CD4-positive, alpha-beta T cell treated with Interleukin-2 at 100 ng/mL for 4 hours (primary cell): Measurements from ENCODE around the gene MAB21L4.

Experiments
- DNase-seq: peaks from one replicate; pipeline ENCODE4 v3.0.0-alpha.2; 2020; ENCODE audit warnings: low spot score

The MAB21L4 gene

GRCh38 chr2:240876475-240877251 lies 19.3 kb downstream of the MAB21L4 start:
- no peak for DNase-seq

- no peak for DNase-seq
These were observed 19.9 kb downstream of the MAB21L4 start for GRCh38 chr2:240876035-240876474.

GRCh38 chr2:240875228-240876034 lies 20.5 kb downstream of the MAB21L4 start:
- DNase-seq: no peak

- no peak for DNase-seq
These were observed 21.2 kb downstream of the MAB21L4 start for GRCh38 chr2:240874715-240875227.

- no peak for DNase-seq
These were observed 21.9 kb downstream of the MAB21L4 start for GRCh38 chr2:240873805-240874714.

GRCh38 chr2:240873098-240873788 lies 22.7 kb downstream of the MAB21L4 start:
- no peak for DNase-seq

- no peak for DNase-seq
These were observed 23.4 kb downstream of the MAB21L4 start for GRCh38 chr2:240872317-240873097.

- no peak for DNase-seq
These were observed 24.6 kb downstream of the MAB21L4 start for GRCh38 chr2:240871071-240871958.

- no peak for DNase-seq
These were observed 25.7 kb downstream of the MAB21L4 start for GRCh38 chr2:240869956-240870875.

GRCh38 chr2:240869109-240869955 lies 26.6 kb downstream of the MAB21L4 start:
- DNase-seq: no peak

- no peak for DNase-seq
These were observed 27.5 kb downstream of the MAB21L4 start, which contains the start of gene AGXT for GRCh38 chr2:240868286-240869108. AGXT (plus strand) TSS chr2:240868824; CDS start chr2:240868866, 42 bp downstream.

GRCh38 chr2:240865391-240865790 lies 30.6 kb downstream of the MAB21L4 start:
- no peak for DNase-seq

- DNase-seq: no peak
These were observed 31.5 kb downstream of the MAB21L4 start for GRCh38 chr2:240864475-240864874.

- no peak for DNase-seq
These were observed 34.4 kb downstream of the MAB21L4 start for GRCh38 chr2:240861547-240861946.

- DNase-seq: no peak
These were observed 37.1 kb downstream of the MAB21L4 start for GRCh38 chr2:240858871-240859270.

GRCh38 chr2:240858321-240858720 lies 37.6 kb downstream of the MAB21L4 start:
- DNase-seq: no peak
